HepG2 (cell line): ENCODE results near the gene ARHGEF37.

ENCODE experiments used
- CEBPZ ChIP-seq: IDR thresholded peaks from 2 replicates; pipeline ENCODE4 v1.6.1; 2012; ENCODE audit warnings: low read length, improper control_type of control experiment
- CREB1 ChIP-seq, 2 experiments: fragments of 450-650 bp in 1 of 2; IDR thresholded peaks; 2 replicates each; pipeline ENCODE4 v1.6.1; 2016 to 2017; ENCODE audit warnings: control low read depth in 1 of 2, mild to moderate bottlenecking in 1 of 2, missing compliant biosample characterization in 1 of 2, missing genetic modification characterization in 1 of 2
- CTCF ChIP-seq: sonication (generic); formaldehyde crosslinking; IDR thresholded peaks from 2 replicates; pipeline ENCODE4 v1.5.0; 2020; ENCODE audit warnings: mild to moderate bottlenecking, missing genetic modification reagents, moderate library complexity
- GABPA ChIP-seq, 2 experiments: IDR thresholded peaks; 2 replicates each; pipeline ENCODE4 v1.6.1; 2011 to 2016; ENCODE audit warnings: low read depth in 2 of 2, low read length in 1 of 2, missing biosample characterization in 1 of 2, missing genetic modification characterization in 1 of 2
- MAFK ChIP-seq, 2 experiments: IDR thresholded peaks in 1 of 2; conservative IDR thresholded peaks in 1 of 2; 2 replicates each; pipeline ENCODE4 v1.6.1; 2011; ENCODE audit warnings: improper control_type of control experiment in 2 of 2, low read length in 2 of 2
- MXI1 ChIP-seq: IDR thresholded peaks from 3 replicates; pipeline ENCODE4 v1.6.1; 2012; ENCODE audit warnings: low read depth, low read length, inconsistent platforms, borderline replicate concordance
- RAD21 ChIP-seq: fragments of 450-650 bp; formaldehyde crosslinking; IDR thresholded peaks from 2 replicates; pipeline ENCODE4 v1.5.0; 2020; ENCODE audit warnings: mild to moderate bottlenecking
- RNF2 ChIP-seq: fragments of 450-650 bp; conservative IDR thresholded peaks from 2 replicates; pipeline ENCODE4 v1.6.1; 2016; ENCODE audit warnings: low read depth
- THAP11 ChIP-seq: IDR thresholded peaks from 2 replicates; pipeline ENCODE4 v1.6.1; 2016; ENCODE audit warnings: missing biosample characterization, missing genetic modification reagents
- UBTF ChIP-seq: sonication (generic); formaldehyde crosslinking; IDR thresholded peaks from 2 replicates; pipeline ENCODE4 v1.4.0; 2020; ENCODE audit warnings: mild to moderate bottlenecking, missing genetic modification reagents
- ZNF160 ChIP-seq: sonication (generic); formaldehyde crosslinking; IDR thresholded peaks from 2 replicates; pipeline ENCODE4 v1.8.0; 2022; ENCODE audit warnings: mild to moderate bottlenecking, inconsistent platforms, missing genetic modification reagents
- ZNF263 ChIP-seq: sonication (generic); formaldehyde crosslinking; IDR thresholded peaks from 2 replicates; pipeline ENCODE4 v1.4.0; 2020; ENCODE audit warnings: missing genetic modification reagents
- ZSCAN30 ChIP-seq: sonication (generic); formaldehyde crosslinking; IDR thresholded peaks from 2 replicates; pipeline ENCODE4 v1.5.0; 2020; ENCODE audit warnings: mild to moderate bottlenecking, missing genetic modification reagents

GRCh38 chr5:149644629-149645028 lies 63.3 kb downstream of the ARHGEF37 start:
- TF ChIP-seq GABPA (IDR thresholded peaks at IDR 0.05; ENCODE audit: low read depth, low read length) (no peak), GABPA (CRISPR knock-in tag; IDR thresholded peaks at IDR 0.05; ENCODE audit: low read depth) (no peak), ZNF263 (no peak), ZNF160 (CRISPR knock-in tag) (no peak), UBTF (CRISPR knock-in tag) (no peak), MXI1 (no peak), MAFK (conservative IDR thresholded peaks at IDR 0.05 in 1 of 2, IDR thresholded peaks at IDR 0.05 in 1 of 2; ENCODE audit: low read length in 2 of 2) (no peak), RAD21 (CRISPR knock-in tag) (no peak), ZSCAN30 (no peak), CREB1 (IDR thresholded peaks at IDR 0.05) (no peak), CREB1 (CRISPR knock-in tag; IDR thresholded peaks at IDR 0.05) (no peak), THAP11 (no peak), RNF2 (no peak), CEBPZ (no peak), CTCF (CRISPR knock-in tag) (no peak)
